ENCODE results near the gene C20orf204. TPM values are rescaled to one million over a fixed set of nuclear protein-coding genes. Genes with fewer than 3 reads are reported as not detected.

Gene C20orf204, protein sequence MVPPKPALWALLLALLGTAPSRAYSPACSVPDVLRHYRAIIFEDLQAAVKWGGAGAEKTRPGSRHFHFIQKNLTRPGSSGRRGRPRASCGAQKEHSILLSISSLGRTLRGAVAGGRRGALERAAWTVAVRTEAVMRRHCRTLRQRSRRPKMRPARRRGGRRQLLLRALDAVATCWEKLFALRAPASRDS
- 1 to 10 TPM; 2.4 to 2.7 TPM for total RNA-seq
- polyA plus RNA-seq = 0.40 TPM

DNA sequence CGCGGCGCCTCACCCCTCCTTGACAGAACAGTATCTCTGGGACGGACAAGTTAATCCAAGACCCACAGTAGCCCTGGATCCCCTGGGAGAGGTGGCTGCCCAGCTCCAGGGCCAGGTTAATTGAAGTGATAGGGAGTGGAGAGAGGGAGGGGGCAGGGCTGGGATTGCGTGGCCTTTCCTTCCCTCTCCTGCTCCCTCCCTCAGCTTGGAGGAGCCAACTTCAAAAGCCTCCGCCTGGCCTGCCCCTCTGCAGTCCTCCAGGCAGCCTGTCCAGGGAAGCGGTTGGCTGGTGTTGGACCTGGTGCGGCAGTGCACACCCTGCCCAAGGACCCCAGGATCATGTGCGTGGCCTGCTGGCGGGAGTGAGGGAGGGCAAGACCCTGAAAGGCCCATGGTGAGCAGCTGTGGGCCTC lies at the start of gene C20orf204:
C20orf204 (plus strand) TSS at position 250 of the 413 bp plus-strand sequence; CDS start at position 392, 142 bp downstream.
- no peak for DNase-seq
- Histone ChIP-seq H3K27ac (ENCODE audit: low read depth, low read length) (peak within 1 kb of the TSS; percentile 43), H3K4me1 (ENCODE audit: insufficient read depth, low read length) (peaks cover 54% of the 10 kb centered on the region), H3K9me3 (ENCODE audit: low read length) (no peaks in the 10 kb centered on the region), H3K36me3 (ENCODE audit: insufficient read depth, low read length) (peaks cover 4% of the 10 kb centered on the region), H3K27me3 (ENCODE audit: insufficient read depth, low read length, poor library complexity, severe bottlenecking) (no peaks in the 10 kb centered on the region), H3K4me3 (ENCODE audit: low read length) (no peak within 1 kb of the TSS)
- peaks cover 0 to 3% of the 10 kb centered on the region in 2 donors for H3K27me3 Mint-ChIP-seq
- peaks cover 19 to 63% (median 27%) of the 10 kb centered on the region in 3 donors for H3K4me1 Mint-ChIP-seq
- ChIA-PET CTCF (interaction anchor here (1.2 to 6.5 kb wide), 5 partner anchors 21 to 56 kb away, joined by 3 to 57 read pairs (median 4); partner anchors contain the start of genes PRPF6, SAMD10 and TCEA2), POLR2A (no interaction called here)
- H3K4me3 Mint-ChIP-seq = peak within 1 kb of the TSS; percentile 51 to 83 (median 72)
- H3K27ac Mint-ChIP-seq = peak within 1 kb of the TSS; percentile 70 to 94 (median 91)
- no peaks in the 10 kb centered on the region for H3K9me3 Mint-ChIP-seq
- H3K36me3 Mint-ChIP-seq = peaks cover 0 to 33% (median 3%) of the 10 kb centered on the region in 3 donors

DNA sequence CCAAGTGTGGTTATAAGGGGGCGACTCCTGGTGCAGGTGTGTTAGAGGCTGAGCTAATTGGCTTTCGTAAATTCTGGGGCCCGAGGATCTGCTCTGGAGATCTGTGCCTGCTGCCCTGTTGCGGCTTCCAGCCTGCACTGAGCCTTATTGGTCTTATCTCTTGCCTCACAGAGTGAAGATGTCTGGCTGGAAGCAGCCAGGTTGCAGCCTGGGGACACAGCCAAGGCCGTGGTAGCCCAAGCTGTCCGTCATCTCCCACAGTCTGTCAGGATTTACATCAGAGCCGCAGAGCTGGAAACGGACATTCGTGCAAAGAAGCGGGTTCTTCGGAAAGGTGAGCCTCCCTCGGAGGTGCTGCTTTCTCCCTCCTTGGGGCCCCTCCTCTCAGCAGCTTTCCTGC lies 35.1 kb upstream of the C20orf204 start:
- POLR2A ChIA-PET = no interaction called here
- Mint-ChIP-seq H3K27me3 (no peaks in the 10 kb centered on the region), H3K9me3 (no peaks in the 10 kb centered on the region), H3K27ac (no peak overlapping the region), H3K4me1 (peaks cover 7 to 10% (median 7%) of the 10 kb centered on the region in 3 donors), H3K36me3 (peaks cover 12 to 79% (median 18%) of the 10 kb centered on the region in 3 donors), H3K4me3 (no peak overlapping the region)
- no peaks in the 10 kb centered on the region for H3K9me3 ChIP-seq (ENCODE audit: low read length)
- no peak for DNase-seq
- peaks cover 44% of the 10 kb centered on the region for H3K36me3 ChIP-seq (ENCODE audit: insufficient read depth, low read length)
- H3K27me3 ChIP-seq (ENCODE audit: insufficient read depth, low read length, poor library complexity, severe bottlenecking) = no peaks in the 10 kb centered on the region
- no peak overlapping the region for H3K27ac ChIP-seq (ENCODE audit: low read depth, low read length)
- CTCF ChIA-PET = no interaction called here
- no peaks in the 10 kb centered on the region for H3K4me1 ChIP-seq (ENCODE audit: insufficient read depth, low read length)
- H3K4me3 ChIP-seq (ENCODE audit: low read length) = no peak overlapping the region

DNA sequence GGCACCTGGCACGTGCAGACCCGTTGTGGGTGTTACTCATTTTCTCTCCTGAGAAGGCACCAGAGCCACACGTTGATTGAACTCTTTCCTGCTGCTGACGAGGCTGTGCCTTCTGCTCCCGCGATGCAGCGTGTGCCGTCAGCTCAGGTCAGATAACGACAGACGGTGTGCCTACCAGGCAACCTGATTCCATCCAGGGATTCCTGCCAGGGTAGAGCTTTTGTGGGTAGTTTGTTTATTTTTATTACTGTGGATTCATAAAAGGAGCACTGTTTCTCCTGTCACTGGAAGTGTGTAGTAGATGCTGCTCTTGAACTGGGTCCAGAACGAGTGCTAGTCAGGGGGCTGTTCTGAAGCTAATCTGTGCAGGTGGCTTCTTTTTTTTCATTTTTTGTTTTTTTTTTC lies 34.4 kb upstream of the C20orf204 start:
- CTCF ChIA-PET = interaction anchor here (0.8 kb wide), 1 partner anchor 60 kb away, joined by 3 read pairs; no protein-coding TSS in a partner anchor
- no peaks in the 10 kb centered on the region for H3K27me3 ChIP-seq (ENCODE audit: insufficient read depth, low read length, poor library complexity, severe bottlenecking)
- Mint-ChIP-seq H3K4me3 (peak overlapping the region in 1 of 7 donors; percentile 27), H3K4me1 (peaks cover 7 to 10% (median 7%) of the 10 kb centered on the region in 3 donors), H3K27me3 (no peaks in the 10 kb centered on the region), H3K9me3 (no peaks in the 10 kb centered on the region), H3K36me3 (peaks cover 12 to 79% (median 18%) of the 10 kb centered on the region in 3 donors), H3K27ac (peak overlapping the region in 2 of 8 donors; percentile 75 to 87)
- H3K4me1 ChIP-seq (ENCODE audit: insufficient read depth, low read length) = no peaks in the 10 kb centered on the region
- POLR2A ChIA-PET = interaction anchor here (0.5 kb wide), 1 partner anchor 43 kb away, joined by 4 read pairs; no protein-coding TSS in a partner anchor
- no peak overlapping the region for H3K27ac ChIP-seq (ENCODE audit: low read depth, low read length)
- no peak for DNase-seq
- no peak overlapping the region for H3K4me3 ChIP-seq (ENCODE audit: low read length)
- H3K9me3 ChIP-seq (ENCODE audit: low read length) = no peaks in the 10 kb centered on the region
- H3K36me3 ChIP-seq (ENCODE audit: insufficient read depth, low read length) = peaks cover 41% of the 10 kb centered on the region

DNA sequence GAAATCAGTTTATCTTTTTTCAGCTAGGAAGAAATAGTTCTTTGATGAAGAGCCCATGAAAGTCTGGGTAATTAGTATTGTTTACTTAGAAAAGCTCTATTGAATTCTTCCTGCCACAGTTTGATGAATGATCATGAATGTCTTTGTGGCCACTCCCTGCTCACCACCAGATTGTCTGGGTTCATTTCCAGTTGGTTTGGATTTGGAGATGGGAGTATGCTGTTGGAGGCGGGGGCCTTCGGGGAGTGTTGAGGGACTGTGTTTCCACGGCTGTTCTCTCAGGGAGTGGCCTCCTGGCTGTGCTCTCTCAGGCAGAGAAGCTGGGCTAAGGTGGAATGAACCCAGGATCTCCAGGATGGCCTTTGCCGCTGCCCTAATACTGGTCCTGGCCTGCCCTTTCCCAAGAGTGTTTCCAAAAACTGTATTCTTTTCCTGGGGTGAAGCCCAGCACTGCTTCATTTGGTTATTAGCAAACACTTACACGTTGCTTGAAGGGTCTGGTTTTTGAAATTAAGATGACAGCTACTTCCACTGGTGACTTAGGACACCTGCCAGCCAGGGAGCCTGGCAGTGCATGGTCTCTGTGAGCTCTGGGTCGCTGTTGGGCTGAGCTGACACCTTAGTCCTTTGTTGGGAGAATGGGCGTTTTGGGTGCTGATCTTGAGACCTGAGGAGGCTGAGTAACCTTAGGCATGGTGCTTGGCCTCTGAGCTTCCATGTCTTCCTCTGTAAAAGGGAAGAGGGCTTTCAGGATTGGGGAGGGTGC lies 31.8 kb upstream of the C20orf204 start:
- Mint-ChIP-seq H3K27ac (no peak overlapping the region), H3K27me3 (no peaks in the 10 kb centered on the region), H3K36me3 (peaks cover 23 to 82% (median 23%) of the 10 kb centered on the region in 3 donors), H3K4me3 (peak overlapping the region in 1 of 7 donors; percentile 40), H3K4me1 (peaks cover 7 to 16% (median 11%) of the 10 kb centered on the region in 3 donors), H3K9me3 (peaks cover 0 to 12% (median 11%) of the 10 kb centered on the region in 5 donors)
- no peak for DNase-seq
- Histone ChIP-seq H3K4me3 (ENCODE audit: low read length) (no peak overlapping the region), H3K9me3 (ENCODE audit: low read length) (peaks cover 6% of the 10 kb centered on the region), H3K27ac (ENCODE audit: low read depth, low read length) (no peak overlapping the region), H3K4me1 (ENCODE audit: insufficient read depth, low read length) (no peaks in the 10 kb centered on the region), H3K36me3 (ENCODE audit: insufficient read depth, low read length) (peaks cover 44% of the 10 kb centered on the region), H3K27me3 (ENCODE audit: insufficient read depth, low read length, poor library complexity, severe bottlenecking) (no peaks in the 10 kb centered on the region)
- ChIA-PET POLR2A (no interaction called here), CTCF (interaction anchor here (0.8 to 1.2 kb wide), 2 partner anchors 30 to 92 kb away, joined by 3 read pairs; no protein-coding TSS in a partner anchor)

DNA sequence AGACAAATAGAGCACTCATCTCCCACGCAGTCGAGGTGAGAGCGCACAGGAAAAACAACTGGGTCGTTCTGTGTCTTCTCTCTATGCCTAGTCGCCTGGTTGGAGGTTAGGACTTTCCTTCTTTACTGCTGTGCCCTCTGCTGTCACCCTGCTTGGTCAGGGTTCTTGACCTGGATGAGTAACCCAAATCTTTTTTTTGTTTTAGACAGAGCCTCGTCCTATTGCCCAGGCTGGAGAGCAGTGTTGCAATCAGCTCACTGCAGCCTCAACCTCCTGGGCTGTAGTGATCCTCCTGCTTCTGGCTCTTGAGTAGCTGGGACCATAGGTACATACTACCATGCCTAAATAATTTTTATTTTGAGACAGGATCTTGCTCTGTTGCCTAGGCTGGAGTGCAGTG lies 30.6 kb upstream of the C20orf204 start:
- Histone ChIP-seq H3K4me3 (ENCODE audit: low read length) (no peak overlapping the region), H3K27me3 (ENCODE audit: insufficient read depth, low read length, poor library complexity, severe bottlenecking) (no peaks in the 10 kb centered on the region), H3K9me3 (ENCODE audit: low read length) (peaks cover 13% of the 10 kb centered on the region), H3K4me1 (ENCODE audit: insufficient read depth, low read length) (peaks cover 10% of the 10 kb centered on the region), H3K36me3 (ENCODE audit: insufficient read depth, low read length) (peaks cover 49% of the 10 kb centered on the region), H3K27ac (ENCODE audit: low read depth, low read length) (no peak overlapping the region)
- H3K9me3 Mint-ChIP-seq = peaks cover 0 to 23% (median 20%) of the 10 kb centered on the region in 5 donors
- no peak overlapping the region for H3K4me3 Mint-ChIP-seq
- H3K27me3 Mint-ChIP-seq = no peaks in the 10 kb centered on the region
- ChIA-PET CTCF (interaction anchor here (0.9 kb wide), 1 partner anchor 25 kb away, joined by 3 read pairs; no protein-coding TSS in a partner anchor), POLR2A (no interaction called here)
- peaks cover 26 to 82% (median 34%) of the 10 kb centered on the region in 3 donors for H3K36me3 Mint-ChIP-seq
- H3K27ac Mint-ChIP-seq = peak overlapping the region in 4 of 8 donors; percentile 17 to 78 (median 57)
- no peak for DNase-seq
- peaks cover 14 to 25% (median 20%) of the 10 kb centered on the region in 3 donors for H3K4me1 Mint-ChIP-seq

DNA sequence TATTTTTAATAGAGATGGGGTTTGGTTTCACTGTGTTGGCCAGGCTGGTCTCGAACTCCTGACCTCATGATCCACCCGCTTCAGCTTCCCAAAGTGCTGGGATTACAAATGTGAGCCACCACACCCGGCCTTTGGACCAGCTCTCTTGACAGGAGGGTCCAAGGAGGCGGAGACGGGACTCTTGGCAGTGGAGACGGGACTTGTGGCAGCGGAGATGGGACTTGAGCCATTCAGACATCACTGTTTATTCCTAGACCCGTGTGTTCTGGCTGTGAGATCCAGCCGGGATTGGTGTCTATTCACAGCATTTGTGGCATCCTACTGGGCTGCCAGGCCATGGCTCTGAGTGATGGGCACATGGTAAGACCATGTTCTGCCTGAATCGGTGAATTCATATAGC lies 29.5 kb upstream of the C20orf204 start:
- DNase-seq = no peak
- Mint-ChIP-seq H3K36me3 (peaks cover 26 to 83% (median 42%) of the 10 kb centered on the region in 3 donors), H3K4me3 (no peak overlapping the region), H3K4me1 (peaks cover 17 to 36% (median 29%) of the 10 kb centered on the region in 3 donors), H3K9me3 (peaks cover 0 to 33% (median 23%) of the 10 kb centered on the region in 5 donors), H3K27ac (peak overlapping the region in 1 of 8 donors; percentile 32), H3K27me3 (no peaks in the 10 kb centered on the region)
- Histone ChIP-seq H3K36me3 (ENCODE audit: insufficient read depth, low read length) (peaks cover 50% of the 10 kb centered on the region), H3K27me3 (ENCODE audit: insufficient read depth, low read length, poor library complexity, severe bottlenecking) (no peaks in the 10 kb centered on the region), H3K9me3 (ENCODE audit: low read length) (peaks cover 23% of the 10 kb centered on the region), H3K4me1 (ENCODE audit: insufficient read depth, low read length) (peaks cover 21% of the 10 kb centered on the region), H3K4me3 (ENCODE audit: low read length) (no peak overlapping the region), H3K27ac (ENCODE audit: low read depth, low read length) (no peak overlapping the region)
- POLR2A ChIA-PET = no interaction called here
- CTCF ChIA-PET = interaction anchor here (1.6 kb wide), 1 partner anchor 32 kb away, joined by 6 read pairs; no protein-coding TSS in a partner anchor

DNA sequence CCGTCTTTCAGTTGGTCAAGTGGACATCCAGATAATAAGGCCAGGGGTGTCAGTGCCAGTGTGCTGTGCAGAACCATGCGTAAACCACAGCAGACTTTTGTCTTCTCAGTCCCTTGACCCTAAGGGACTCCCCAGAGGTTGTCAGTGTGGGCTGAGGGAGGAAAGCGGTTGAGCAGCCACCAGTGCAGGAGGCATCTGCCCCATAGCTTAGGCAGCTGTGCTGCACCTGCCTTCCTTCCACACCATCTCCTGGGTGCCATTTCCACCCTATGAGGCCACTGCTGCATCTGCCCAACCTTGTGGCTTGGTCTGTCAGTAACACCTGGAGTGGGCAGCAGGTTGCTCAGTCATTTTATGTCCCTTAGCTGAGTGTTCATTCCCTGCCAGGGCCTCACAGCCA lies 29.1 kb upstream of the C20orf204 start:
- peak overlapping the region in 1 of 8 donors; percentile 32 for H3K27ac Mint-ChIP-seq
- H3K4me3 ChIP-seq (ENCODE audit: low read length) = no peak overlapping the region
- peaks cover 24% of the 10 kb centered on the region for H3K9me3 ChIP-seq (ENCODE audit: low read length)
- no peaks in the 10 kb centered on the region for H3K27me3 Mint-ChIP-seq
- H3K4me1 ChIP-seq (ENCODE audit: insufficient read depth, low read length) = peaks cover 23% of the 10 kb centered on the region
- H3K36me3 ChIP-seq (ENCODE audit: insufficient read depth, low read length) = peaks cover 48% of the 10 kb centered on the region
- DNase-seq = no peak
- ChIA-PET POLR2A (no interaction called here), CTCF (interaction anchor here (1.6 kb wide), 1 partner anchor 32 kb away, joined by 6 read pairs; no protein-coding TSS in a partner anchor)
- peaks cover 18 to 34% (median 30%) of the 10 kb centered on the region in 3 donors for H3K4me1 Mint-ChIP-seq
- H3K4me3 Mint-ChIP-seq = no peak overlapping the region
- H3K36me3 Mint-ChIP-seq = peaks cover 25 to 81% (median 42%) of the 10 kb centered on the region in 3 donors
- peaks cover 0 to 34% (median 23%) of the 10 kb centered on the region in 5 donors for H3K9me3 Mint-ChIP-seq
- no peak overlapping the region for H3K27ac ChIP-seq (ENCODE audit: low read depth, low read length)
- H3K27me3 ChIP-seq (ENCODE audit: insufficient read depth, low read length, poor library complexity, severe bottlenecking) = no peaks in the 10 kb centered on the region

Measured in CD8-positive, alpha-beta memory T cell (primary cell).